A549 (cell line): ENCODE measurements around the gene THBS2. TPM values are rescaled to one million over a fixed set of nuclear protein-coding genes. Genes with fewer than 3 reads are reported as not detected.
"Not testable (repeated sequence)": the region's sequence is repeated elsewhere in the genome, so short reads cannot be mapped to it uniquely, and the experiment has no call there.

Experiments
- ATAC-seq, 2 experiments: fragments of 200-7000 bp in 1 of 2; fragments of >200 bp in 1 of 2; cut with Nextera tagmentation in 1 of 2; cut with Tn5 transposase in 1 of 2; 3 replicates each; pipeline versions ENCODE4 v1.8.0 to v1.9.1; 2018 to 2020; ENCODE audit warnings: mild to moderate bottlenecking in 1 of 2, moderate library complexity in 1 of 2
- CTCF ChIA-PET: fragments of 300-600 bp; sonication (Branson Sonifier 250); formaldehyde crosslinking; extraction: SDS; loops from one replicate; lab custom pipeline; 2021; ENCODE audit warnings: antibody characterized with exemption, inconsistent platforms; lab: Yijun Ruan, JAX
- POLR2A ChIA-PET: fragments of 350-600 bp; formaldehyde crosslinking; extraction: SDS; loops from one replicate; lab custom pipeline; 2021; ENCODE audit warnings: antibody characterized with exemption, inconsistent platforms; lab: Yijun Ruan, JAX
- DNase-seq, 2 experiments: peaks; one replicate each; pipeline versions ENCODE4 v3.0.0 to v3.0.0-alpha.2; 2011 to 2016; ENCODE audit warnings: low read depth in 1 of 2, low spot score in 1 of 2
- FAIRE-seq: peaks from 2 replicates; lab custom pipeline; 2011; peaks lifted over from hg19 to GRCh38; lab: Jason Lieb, UNC
- H3K27ac ChIP-seq, 2 experiments: fragments of >200 bp; sonication (Bioruptor Twin); formaldehyde crosslinking; 3 replicates each; pipeline ENCODE4 v1.5.1; 2016 to 2017
- H3K4me1 ChIP-seq: fragments of >200 bp; sonication (Bioruptor Twin); formaldehyde crosslinking; 3 replicates; pipeline ENCODE4 v1.6.1; 2016
- H3K4me2 ChIP-seq: fragments of >200 bp; sonication (Bioruptor Twin); formaldehyde crosslinking; 3 replicates; pipeline ENCODE4 v1.6.1; 2016
- H3K4me3 ChIP-seq: fragments of >200 bp; sonication (Bioruptor Twin); formaldehyde crosslinking; 3 replicates; pipeline ENCODE4 v1.5.1; 2016
- H3K9me3 ChIP-seq: fragments of >200 bp; sonication (Bioruptor Twin); formaldehyde crosslinking; 3 replicates; pipeline ENCODE4 v1.6.1; 2016
- BHLHE40 ChIP-seq: IDR thresholded peaks from 2 replicates; pipeline ENCODE4 v1.6.1; 2012; ENCODE audit warnings: low read depth, low read length, inconsistent platforms
- CBX8 ChIP-seq: fragments of 200-600 bp; sonication (generic); IDR thresholded peaks from 2 replicates; pipeline ENCODE4 v1.6.1; 2016
- CEBPB ChIP-seq, 2 experiments: fragments of >200 bp in 1 of 2; sonication (Bioruptor Twin) in 1 of 2; formaldehyde crosslinking in 1 of 2; IDR thresholded peaks; 2 replicates each; pipeline ENCODE4 v1.6.1; 2012 to 2016
- EHF ChIP-seq: fragments of 250-450 bp; sonication (Bioruptor Pico); IDR thresholded peaks from 2 replicates; pipeline ENCODE4 v1.5.0; 2020; ENCODE audit warnings: mild to moderate bottlenecking
- ESRRA ChIP-seq: fragments of 150-350 bp; IDR thresholded peaks from 2 replicates; pipeline ENCODE4 v1.6.1; 2014; ENCODE audit warnings: mild to moderate bottlenecking, low read length, borderline replicate concordance
- FOSB ChIP-seq: fragments of 250-450 bp; sonication (Bioruptor Pico); IDR thresholded peaks from 2 replicates; pipeline ENCODE4 v1.5.0; 2020; ENCODE audit warnings: mild to moderate bottlenecking, moderate library complexity
- FOSL2 ChIP-seq, 2 experiments: fragments of 450-650 bp in 1 of 2; fragments of >200 bp in 1 of 2; sonication (Bioruptor Twin) in 1 of 2; formaldehyde crosslinking; IDR thresholded peaks; 2 replicates each; pipeline versions ENCODE4 v1.5.0 to v1.6.1; 2016 to 2020; ENCODE audit warnings: mild to moderate bottlenecking in 1 of 2, moderate library complexity in 1 of 2
- FOXS1 ChIP-seq: fragments of 250-450 bp; sonication (Bioruptor Pico); IDR thresholded peaks from 2 replicates; pipeline ENCODE4 v1.5.0; 2020; ENCODE audit warnings: mild to moderate bottlenecking, moderate library complexity
- GATA3 ChIP-seq: IDR thresholded peaks from 2 replicates; pipeline ENCODE4 v1.6.1; 2012; ENCODE audit warnings: borderline replicate concordance
- HDAC2 ChIP-seq: fragments of 200-600 bp; sonication (generic); IDR thresholded peaks from 2 replicates; pipeline ENCODE4 v1.6.1; 2016
- HOXA7 ChIP-seq: fragments of 250-450 bp; sonication (Bioruptor Pico); IDR thresholded peaks from 2 replicates; pipeline ENCODE4 v1.5.0; 2020; ENCODE audit warnings: mild to moderate bottlenecking, moderate library complexity
- HOXB13 ChIP-seq: fragments of 250-450 bp; sonication (Bioruptor Pico); IDR thresholded peaks from 2 replicates; pipeline ENCODE4 v1.5.0; 2020; ENCODE audit warnings: low read depth, mild to moderate bottlenecking, moderate library complexity
- HOXB5 ChIP-seq: fragments of 250-450 bp; sonication (Bioruptor Pico); IDR thresholded peaks from 2 replicates; pipeline ENCODE4 v1.5.0; 2020; ENCODE audit warnings: mild to moderate bottlenecking, moderate library complexity
- JUNB ChIP-seq: fragments of >200 bp; sonication (Bioruptor Twin); formaldehyde crosslinking; IDR thresholded peaks from 2 replicates; pipeline ENCODE4 v1.6.1; 2016
- KDM1A ChIP-seq: fragments of 200-600 bp; sonication (generic); IDR thresholded peaks from 2 replicates; pipeline ENCODE4 v1.6.1; 2016; ENCODE audit warnings: low read depth, mild to moderate bottlenecking
- MAFK ChIP-seq: fragments of 450-650 bp; IDR thresholded peaks from 2 replicates; pipeline ENCODE4 v1.6.1; 2014; ENCODE audit not compliant: partially characterized antibody
- POLR2A ChIP-seq: IDR thresholded peaks from 2 replicates; pipeline ENCODE4 v1.6.1; 2012; ENCODE audit warnings: mild to moderate bottlenecking, low read length
- POLR2AphosphoS2 ChIP-seq: conservative IDR thresholded peaks from 2 replicates; pipeline ENCODE4 v1.6.1; 2012; ENCODE audit warnings: low read length, improper control_type of control experiment, inconsistent platforms
- RARB ChIP-seq: fragments of 250-450 bp; sonication (Bioruptor Pico); IDR thresholded peaks from 2 replicates; pipeline ENCODE4 v1.8.0; 2021; ENCODE audit warnings: mild to moderate bottlenecking, moderate library complexity
- RCOR1 ChIP-seq: fragments of 150-350 bp; IDR thresholded peaks from 2 replicates; pipeline ENCODE4 v1.6.1; 2014; ENCODE audit warnings: antibody characterized with exemption, low read length, low read depth
- RFX5 ChIP-seq: fragments of 450-650 bp; IDR thresholded peaks from 2 replicates; pipeline ENCODE4 v1.7.1; 2014; ENCODE audit warnings: antibody characterized with exemption, mild to moderate bottlenecking, moderate library complexity
- RNF2 ChIP-seq: fragments of 200-600 bp; sonication (generic); IDR thresholded peaks from 2 replicates; pipeline ENCODE4 v1.6.1; 2016; ENCODE audit warnings: low read depth, mild to moderate bottlenecking, antibody characterized with exemption, moderate library complexity, borderline replicate concordance
- TFCP2L1 ChIP-seq: fragments of 250-450 bp; sonication (Bioruptor Pico); IDR thresholded peaks from 2 replicates; pipeline ENCODE4 v1.5.0; 2021; ENCODE audit warnings: mild to moderate bottlenecking
- ZC3H11A ChIP-seq: fragments of 450-650 bp; IDR thresholded peaks from 2 replicates; pipeline ENCODE4 v1.6.1; 2014; ENCODE audit warnings: antibody characterized with exemption, mild to moderate bottlenecking
- ZNF302 ChIP-seq: fragments of 250-450 bp; sonication (Bioruptor Pico); IDR thresholded peaks from 2 replicates; pipeline ENCODE4 v1.9.0; 2021; ENCODE audit warnings: inconsistent platforms, mild to moderate bottlenecking, moderate library complexity
- WGBS: methylation state at CpG from one replicate; pipeline ENCODE4 v1.1.6; 2017; ENCODE audit errors: missing lambda C conversion rate; 5-methylcytosine and 5-hydroxymethylcytosine counted together
- polyA plus RNA-seq, 4 experiments: library from polyadenylated mRNA; depleted of rRNA in 3 of 4; stranded (reverse); fragments of >200 nt; fragmentation: RNase III in 1 of 4; extraction: RNeasy Plus Mini Kit Qiagen cat#74134 plus additional on column Dnase treatment in 1 of 4; gene quantifications; 2 replicates in 3 of 4; 3 replicates in 1 of 4; pipeline ENCODE4 v1.2.3, GENCODE V29; 2011 to 2017
- TF ChIP-seq, protein P1 (sequence below): fragments of 450-650 bp; IDR thresholded peaks from 2 replicates; pipeline ENCODE4 v1.6.1; 2014; ENCODE audit warnings: antibody characterized with exemption
- TF ChIP-seq, protein P2 (sequence below): IDR thresholded peaks from 2 replicates; pipeline ENCODE4 v1.6.1; 2012
- TF ChIP-seq, protein P3 (sequence below): IDR thresholded peaks from 2 replicates; pipeline ENCODE4 v1.6.1; 2012

THBS2 gene
- polyA plus RNA-seq, 2 of the 4 experiments (the other 2 are of a cell fraction), result 0.01 to 0.06 TPM

DNA sequence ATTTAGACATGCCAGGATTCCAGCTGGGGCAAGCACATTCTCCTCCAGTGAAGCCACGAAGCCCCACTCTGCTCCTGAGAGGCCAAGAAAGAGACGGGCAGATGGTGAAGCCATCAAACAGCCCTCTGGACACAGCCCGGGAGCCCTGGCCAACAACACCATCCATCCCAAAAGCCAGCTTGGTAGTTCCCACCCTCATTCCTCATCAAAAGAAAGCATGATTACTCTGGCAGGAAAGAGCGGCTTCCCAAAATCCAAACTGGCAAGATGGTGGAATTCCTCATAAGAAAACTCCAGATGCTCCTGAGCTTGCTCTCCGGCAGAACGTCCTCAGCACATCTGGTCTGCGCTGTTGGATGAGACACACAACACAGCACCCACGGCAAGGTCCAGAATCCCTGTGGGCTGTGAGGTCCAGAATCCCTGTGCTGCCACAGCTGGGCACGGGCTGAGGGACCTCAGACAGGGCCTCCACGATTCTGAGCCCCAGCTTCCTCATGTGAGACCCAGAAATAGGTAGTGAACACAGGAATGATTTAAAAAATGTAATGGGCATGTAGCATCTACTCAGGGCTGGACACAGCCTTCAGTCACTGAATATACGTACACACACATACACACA is 52.6 kb downstream of the THBS2 start (continued):
- TF ChIP-seq CBX8 (no peak), RARB (no peak)
- TF ChIP-seq, all 56 proteins: peak for 0

DNA sequence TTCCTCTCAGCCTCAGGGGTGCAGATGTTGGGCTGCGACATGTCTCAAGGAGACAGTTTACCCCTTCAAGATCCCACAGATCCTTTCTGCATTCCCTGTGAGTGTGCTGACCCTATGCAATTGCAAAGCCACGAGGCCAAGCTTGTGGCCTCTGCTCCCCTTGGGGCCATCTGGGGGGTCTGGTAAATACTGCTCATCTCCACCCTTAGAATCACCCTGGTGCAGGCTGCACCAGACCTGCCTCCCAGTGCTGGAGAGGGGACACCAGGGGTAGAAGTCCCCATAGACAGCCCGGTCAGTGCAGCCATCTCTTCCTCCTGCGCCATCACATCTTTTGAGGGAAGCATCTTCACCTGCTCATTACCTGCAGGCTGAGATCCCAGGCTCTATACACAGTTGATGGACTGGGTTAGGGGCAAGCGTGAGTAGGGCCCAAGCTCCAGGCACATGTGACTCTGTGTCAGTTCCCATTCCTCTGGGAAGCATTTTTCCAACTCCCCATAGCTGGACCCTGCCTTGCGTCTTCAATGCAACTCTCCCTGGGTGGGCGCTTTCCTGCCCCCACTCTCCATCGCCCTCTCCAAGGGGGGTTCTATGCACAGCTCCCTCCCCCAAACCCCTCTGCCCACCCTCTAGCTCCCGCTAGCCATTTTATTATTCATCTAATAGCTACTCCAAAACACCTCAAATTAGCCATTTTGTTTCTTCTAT is 53.9 kb downstream of the THBS2 start:
- ChIA-PET CTCF (no interaction called here), POLR2A (no interaction called here)
- no peak overlapping the region for H3K4me3 ChIP-seq
- 71% methylated on average over 9 of the region's 9 CpGs for WGBS
- no peak for ATAC-seq
- TF ChIP-seq CEBPB (IDR thresholded peaks at IDR 0.05), result no peak
- no peak for TF ChIP-seq ZNF302
- TF ChIP-seq FOSB (CRISPR knock-in tag), result no peak
- no peak for TF ChIP-seq JUNB
- TF ChIP-seq, protein P1, sequence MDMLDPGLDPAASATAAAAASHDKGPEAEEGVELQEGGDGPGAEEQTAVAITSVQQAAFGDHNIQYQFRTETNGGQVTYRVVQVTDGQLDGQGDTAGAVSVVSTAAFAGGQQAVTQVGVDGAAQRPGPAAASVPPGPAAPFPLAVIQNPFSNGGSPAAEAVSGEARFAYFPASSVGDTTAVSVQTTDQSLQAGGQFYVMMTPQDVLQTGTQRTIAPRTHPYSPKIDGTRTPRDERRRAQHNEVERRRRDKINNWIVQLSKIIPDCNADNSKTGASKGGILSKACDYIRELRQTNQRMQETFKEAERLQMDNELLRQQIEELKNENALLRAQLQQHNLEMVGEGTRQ, result no peak
- no peak for TF ChIP-seq HDAC2
- no peak for TF ChIP-seq KDM1A
- no peak for TF ChIP-seq ZC3H11A
- TF ChIP-seq EHF (CRISPR knock-in tag), result no peak
- TF ChIP-seq, protein P2, sequence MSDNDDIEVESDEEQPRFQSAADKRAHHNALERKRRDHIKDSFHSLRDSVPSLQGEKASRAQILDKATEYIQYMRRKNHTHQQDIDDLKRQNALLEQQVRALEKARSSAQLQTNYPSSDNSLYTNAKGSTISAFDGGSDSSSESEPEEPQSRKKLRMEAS, result no peak
- no peak for TF ChIP-seq GATA3
- TF ChIP-seq ESRRA, result no peak
- no peak for TF ChIP-seq RFX5
- FAIRE-seq, result no peak
- no peak overlapping the region for H3K4me2 ChIP-seq
- no peaks in the 10 kb centered on the region for H3K4me1 ChIP-seq
- DNase-seq, result no peak
- no peak overlapping the region for H3K27ac ChIP-seq
- no peaks in the 10 kb centered on the region for H3K9me3 ChIP-seq

DNA sequence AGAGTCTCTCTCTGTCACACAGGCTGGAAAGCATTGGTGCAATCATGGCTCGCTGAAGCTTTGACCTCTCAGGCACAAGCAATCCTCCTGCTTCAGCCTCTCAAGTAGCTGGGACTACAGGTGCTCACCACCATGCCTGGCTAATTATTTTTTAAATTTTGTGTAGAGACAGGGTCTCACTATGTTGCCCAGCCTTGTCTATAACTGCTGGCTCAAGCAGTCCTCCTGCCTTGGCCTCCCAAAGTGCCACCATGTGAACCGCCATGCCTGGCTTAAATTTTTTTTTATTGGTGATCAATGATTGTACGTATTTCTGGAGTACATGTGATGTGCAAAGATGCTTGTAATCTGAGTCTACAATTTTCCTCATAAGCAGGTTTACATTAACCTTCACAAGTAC is 54.8 kb downstream of the THBS2 start:
- no peak overlapping the region for H3K27ac ChIP-seq
- H3K9me3 ChIP-seq, result no peaks in the 10 kb centered on the region
- no peaks in the 10 kb centered on the region for H3K4me1 ChIP-seq
- TF ChIP-seq RNF2 (no peak), HOXB5 (no peak), EHF (CRISPR knock-in tag) (no peak), MAFK (no peak), FOXS1 (no peak), FOSL2 (IDR thresholded peaks at IDR 0.05) (no peak), FOSL2 (CRISPR knock-in tag; IDR thresholded peaks at IDR 0.05) (no peak), HOXB13 (CRISPR knock-in tag) (no peak), KDM1A (no peak), POLR2AphosphoS2 (no peak), ESRRA (no peak), BHLHE40 (no peak), POLR2A (no peak), TFCP2L1 (CRISPR knock-in tag) (no peak), JUNB (no peak), RCOR1 (no peak), HOXA7 (no peak), FOSB (CRISPR knock-in tag) (no peak)
- TF ChIP-seq, protein P3, sequence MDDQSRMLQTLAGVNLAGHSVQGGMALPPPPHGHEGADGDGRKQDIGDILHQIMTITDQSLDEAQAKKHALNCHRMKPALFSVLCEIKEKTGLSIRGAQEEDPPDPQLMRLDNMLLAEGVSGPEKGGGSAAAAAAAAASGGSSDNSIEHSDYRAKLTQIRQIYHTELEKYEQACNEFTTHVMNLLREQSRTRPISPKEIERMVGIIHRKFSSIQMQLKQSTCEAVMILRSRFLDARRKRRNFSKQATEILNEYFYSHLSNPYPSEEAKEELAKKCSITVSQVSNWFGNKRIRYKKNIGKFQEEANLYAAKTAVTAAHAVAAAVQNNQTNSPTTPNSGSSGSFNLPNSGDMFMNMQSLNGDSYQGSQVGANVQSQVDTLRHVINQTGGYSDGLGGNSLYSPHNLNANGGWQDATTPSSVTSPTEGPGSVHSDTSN, result no peak
- TF ChIP-seq, protein P1, result no peak
- TF ChIP-seq, all 56 proteins: peak for 0
- Histone ChIP-seq H3K4me3 (no peak overlapping the region), H3K4me2 (no peak overlapping the region)
- ATAC-seq (no peak), FAIRE-seq (no peak), DNase-seq (no peak)
- CTCF ChIA-PET, result interaction anchor here (0.7 kb wide), 1 partner anchor 305 kb away, joined by 3 read pairs; no protein-coding TSS in a partner anchor
- 70% methylated on average over 3 of the region's 3 CpGs for WGBS
- POLR2A ChIA-PET, result no interaction called here

DNA sequence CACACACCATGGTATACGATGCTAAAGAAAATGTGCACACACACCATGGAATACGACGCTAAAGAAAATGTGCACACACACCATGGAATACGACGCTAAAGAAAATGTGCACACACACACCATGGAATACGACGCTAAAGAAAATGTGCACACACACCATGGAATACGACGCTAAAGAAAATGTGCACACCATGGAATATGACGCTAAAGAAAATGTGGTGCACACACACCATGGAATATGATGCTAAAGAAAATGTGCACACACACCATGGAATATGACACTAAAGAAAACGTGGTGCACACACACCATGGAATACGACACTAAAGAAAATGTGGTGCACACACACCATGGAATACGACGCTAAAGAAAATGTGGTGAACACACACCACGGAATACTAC is 55.7 kb downstream of the THBS2 start:
- DNase-seq, FAIRE-seq, H3K4me3 ChIP-seq, H3K9me3 ChIP-seq, ATAC-seq, H3K4me2 ChIP-seq, H3K4me1 ChIP-seq, H3K27ac ChIP-seq, POLR2A ChIA-PET, CTCF ChIA-PET: not testable (repeated sequence)
- WGBS, result 82% methylated on average over 15 of the region's 15 CpGs

DNA sequence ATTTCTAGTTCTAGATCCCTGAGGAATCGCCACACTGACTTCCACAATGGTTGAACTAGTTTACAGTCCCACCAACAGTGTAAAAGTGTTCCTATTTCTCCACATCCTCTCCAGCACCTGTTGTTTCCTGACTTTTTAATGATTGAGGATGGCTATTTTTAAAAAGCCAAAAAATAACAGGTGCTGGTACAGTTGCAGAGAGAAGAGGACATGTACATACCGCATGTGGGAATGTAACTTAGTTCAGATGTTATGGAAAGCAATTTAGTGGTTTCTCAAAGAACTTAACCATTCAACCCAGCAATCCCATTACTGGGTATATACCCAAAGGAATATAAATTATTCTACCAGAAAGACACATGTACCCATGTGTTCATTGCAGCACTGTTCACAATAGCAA is 57.4 kb downstream of the THBS2 start:
- POLR2A ChIA-PET, H3K4me3 ChIP-seq, ATAC-seq, H3K4me1 ChIP-seq, H3K9me3 ChIP-seq, DNase-seq, CTCF ChIA-PET, H3K4me2 ChIP-seq, H3K27ac ChIP-seq, FAIRE-seq: not testable (repeated sequence)
- 5% methylated on average over 2 of the region's 2 CpGs for WGBS
